BJ (cell line): ENCODE data around the gene DRC3. TPM values are rescaled to one million over a fixed set of nuclear protein-coding genes. Genes with fewer than 3 reads are reported as not detected.
A peak's percentile ranks its signal among the peaks of the same experiment; 100 is the strongest.

Experiments
- CTCF ChIA-PET: fragments of 350-600 bp; formaldehyde crosslinking; extraction: SDS; loops from one replicate; lab custom pipeline; 2021; ENCODE audit warnings: antibody characterized with exemption, inconsistent platforms; lab: Yijun Ruan, JAX
- POLR2A ChIA-PET: fragments of 300-600 bp; sonication (Branson Sonifier 250); formaldehyde crosslinking; extraction: SDS; loops from one replicate; lab custom pipeline; 2021; ENCODE audit warnings: antibody characterized with exemption; lab: Charles Lee
- DNase-seq: peaks from one replicate; pipeline ENCODE4 v3.0.0-alpha.2; 2011; ENCODE audit warnings: low read depth
- H3K27me3 ChIP-seq: 2 replicates; pipeline ENCODE4 v1.6.0; 2011; ENCODE audit warnings: low read length; ENCODE audit not compliant: control insufficient read depth, insufficient read depth
- H3K36me3 ChIP-seq: 2 replicates; pipeline ENCODE4 v1.5.1; 2011; ENCODE audit warnings: low read length; ENCODE audit not compliant: control insufficient read depth, insufficient read depth
- H3K4me3 ChIP-seq: 2 replicates; pipeline ENCODE4 v1.5.1; 2011; ENCODE audit warnings: low read depth, mild to moderate bottlenecking, control low read depth, low read length
- CTCF ChIP-seq: IDR thresholded peaks from 2 replicates; pipeline ENCODE4 v1.5.1; 2011; ENCODE audit warnings: low read depth, mild to moderate bottlenecking, control low read depth, inconsistent platforms, low read length, moderate library complexity; ENCODE audit not compliant: insufficient read depth
- polyA plus RNA-seq: library from polyadenylated mRNA; depleted of rRNA; stranded (reverse); fragments of >200 nt; gene quantifications from 2 replicates; pipeline ENCODE4 v1.2.3, GENCODE V29; 2011

Gene DRC3
- polyA plus RNA-seq, 1 experiment = 1.2 TPM

GRCh38 chr17:17959520-17960361, 12.9 kb upstream of the DRC3 start:
- Histone ChIP-seq H3K36me3 (peaks cover 1% of the 10 kb centered on the region; the same call in 1 of the 2 replicates), H3K4me3 (peak overlapping the region; percentile 18), H3K27me3 (no peaks in the 10 kb centered on the region)
- no peak for TF ChIP-seq CTCF
- CTCF ChIA-PET = interaction anchor here (0.6 to 0.9 kb wide), 6 partner anchors 8 to 605 kb away, joined by 3 to 6 read pairs (median 3); no protein-coding TSS in a partner anchor
- POLR2A ChIA-PET = interaction anchor here (0.7 kb wide), 1 partner anchor 343 kb away, joined by 3 read pairs; no protein-coding TSS in a partner anchor
- no peak for DNase-seq

- Histone ChIP-seq H3K4me3 (no peak overlapping the region), H3K27me3 (no peaks in the 10 kb centered on the region), H3K36me3 (no peaks in the 10 kb centered on the region)
- no peak for DNase-seq
- POLR2A ChIA-PET = interaction anchor here (0.7 kb wide), 1 partner anchor 343 kb away, joined by 3 read pairs; no protein-coding TSS in a partner anchor
- TF ChIP-seq CTCF = no peak
- CTCF ChIA-PET = interaction anchor here (0.6 to 0.9 kb wide), 2 partner anchors 13 to 22 kb away, joined by 3 read pairs; no protein-coding TSS in a partner anchor
These were observed 12.1 kb upstream of the DRC3 start for GRCh38 chr17:17960500-17961030.

- no peaks in the 10 kb centered on the region for H3K27me3 ChIP-seq
- no peak overlapping the region for H3K4me3 ChIP-seq
- no peaks in the 10 kb centered on the region for H3K36me3 ChIP-seq
- CTCF ChIA-PET = no interaction called here
- no peak for TF ChIP-seq CTCF
- DNase-seq = no peak
- POLR2A ChIA-PET = no interaction called here
These were observed 9.6 kb upstream of the DRC3 start for GRCh38 chr17:17963066-17963465.

GRCh38 chr17:17963694-17964436, 8.8 kb upstream of the DRC3 start:
- DNase-seq = no peak
- ChIA-PET CTCF (no interaction called here), POLR2A (no interaction called here)
- Histone ChIP-seq H3K4me3 (no peak overlapping the region), H3K36me3 (no peaks in the 10 kb centered on the region), H3K27me3 (no peaks in the 10 kb centered on the region)
- no peak for TF ChIP-seq CTCF

- no peak for DNase-seq
- no peaks in the 10 kb centered on the region for H3K27me3 ChIP-seq
- no peak for TF ChIP-seq CTCF
- H3K4me3 ChIP-seq = no peak overlapping the region
- ChIA-PET CTCF (no interaction called here), POLR2A (no interaction called here)
- H3K36me3 ChIP-seq = no peaks in the 10 kb centered on the region
These were observed 8.0 kb upstream of the DRC3 start for GRCh38 chr17:17964710-17965109.
